HPDE6-E6E7 (cell line): Measurements from ENCODE around the gene TST.

ENCODE experiments used
- DNase-seq: peaks from one replicate; pipeline ENCODE4 v3.0.0; 2011; ENCODE audit warnings: missing footprints; ENCODE audit errors: extremely low spot score

TST gene

DNA sequence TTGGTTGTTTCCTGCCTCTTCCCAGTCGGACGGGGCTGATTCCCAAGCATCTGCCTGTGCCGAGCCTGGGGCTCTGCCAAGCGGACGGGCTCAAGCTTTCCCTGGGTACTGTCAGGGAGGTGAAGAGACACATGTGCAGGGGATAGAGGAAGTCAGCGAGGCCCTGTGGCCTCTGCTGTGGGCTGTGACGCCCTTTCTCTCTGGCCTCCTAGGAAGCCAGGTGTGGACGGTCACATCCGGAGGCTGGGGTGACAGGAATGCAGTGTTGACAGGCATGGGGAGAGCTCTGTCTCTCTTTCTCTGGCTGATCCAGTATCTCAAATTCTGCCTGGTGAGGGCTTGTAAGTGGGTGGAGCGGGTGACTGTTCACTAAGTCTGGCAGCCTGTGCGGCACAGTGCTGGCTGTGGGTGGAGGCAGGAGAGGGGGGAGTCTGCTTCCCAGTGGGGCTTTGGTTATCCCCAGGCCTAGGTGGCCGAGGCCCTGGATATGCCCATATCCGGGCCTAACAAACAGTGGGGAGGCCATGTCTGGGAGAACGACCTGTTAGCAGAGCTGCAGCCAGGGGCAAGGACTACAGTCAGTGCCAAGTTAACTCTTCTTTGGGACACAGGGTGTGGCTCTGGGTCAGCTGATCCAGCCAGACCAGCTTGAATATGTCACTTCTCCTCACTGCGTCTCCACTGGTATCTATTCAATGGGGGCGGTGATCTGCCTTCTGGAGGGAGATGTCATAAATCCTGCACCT lies 34.2 kb upstream of the TST start:
- DNase-seq = no peak

DNA sequence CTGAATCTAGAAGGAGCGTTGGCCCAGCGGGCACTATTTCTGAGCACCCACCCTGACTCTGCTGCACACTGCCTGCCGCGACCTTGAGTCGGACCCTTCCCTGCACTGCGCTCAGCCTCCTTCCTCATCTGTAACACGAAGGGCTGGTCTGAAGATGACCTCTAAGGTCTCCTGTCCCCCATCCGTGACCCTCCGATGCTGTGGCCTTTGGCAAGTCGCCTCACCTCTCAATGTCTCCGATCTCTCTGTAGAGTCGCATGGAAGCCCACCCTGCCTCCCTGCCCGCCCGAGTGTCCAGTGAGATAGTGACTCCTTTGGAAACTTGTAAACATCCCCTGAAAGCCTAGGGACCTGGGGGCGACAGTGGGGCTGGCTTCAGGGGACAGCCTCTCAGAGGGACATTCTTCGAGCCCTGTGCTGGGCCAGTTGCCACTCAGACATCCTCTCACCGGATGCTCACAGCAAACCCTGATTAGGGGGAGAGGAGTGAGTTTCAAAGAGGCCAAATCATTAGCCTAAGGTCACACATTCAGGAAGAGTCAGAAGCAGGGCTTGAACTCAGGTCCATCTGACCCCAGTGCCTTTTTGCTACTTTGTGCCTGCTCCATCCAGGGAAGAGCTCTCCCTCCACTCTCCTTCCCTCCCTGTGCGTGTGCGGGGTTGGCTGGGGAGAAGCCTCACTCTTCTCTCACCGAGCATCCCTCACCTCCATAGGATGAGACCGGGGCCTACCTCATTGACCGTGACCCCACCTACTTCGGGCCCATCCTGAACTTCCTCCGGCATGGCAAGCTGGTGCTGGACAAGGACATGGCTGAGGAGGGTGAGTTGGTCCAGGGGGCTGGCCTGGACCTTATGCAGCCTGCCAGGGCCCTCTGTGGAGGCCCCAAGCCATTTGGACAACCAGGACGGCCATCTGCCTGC lies 33.4 kb upstream of the TST start:
- no peak for DNase-seq

DNA sequence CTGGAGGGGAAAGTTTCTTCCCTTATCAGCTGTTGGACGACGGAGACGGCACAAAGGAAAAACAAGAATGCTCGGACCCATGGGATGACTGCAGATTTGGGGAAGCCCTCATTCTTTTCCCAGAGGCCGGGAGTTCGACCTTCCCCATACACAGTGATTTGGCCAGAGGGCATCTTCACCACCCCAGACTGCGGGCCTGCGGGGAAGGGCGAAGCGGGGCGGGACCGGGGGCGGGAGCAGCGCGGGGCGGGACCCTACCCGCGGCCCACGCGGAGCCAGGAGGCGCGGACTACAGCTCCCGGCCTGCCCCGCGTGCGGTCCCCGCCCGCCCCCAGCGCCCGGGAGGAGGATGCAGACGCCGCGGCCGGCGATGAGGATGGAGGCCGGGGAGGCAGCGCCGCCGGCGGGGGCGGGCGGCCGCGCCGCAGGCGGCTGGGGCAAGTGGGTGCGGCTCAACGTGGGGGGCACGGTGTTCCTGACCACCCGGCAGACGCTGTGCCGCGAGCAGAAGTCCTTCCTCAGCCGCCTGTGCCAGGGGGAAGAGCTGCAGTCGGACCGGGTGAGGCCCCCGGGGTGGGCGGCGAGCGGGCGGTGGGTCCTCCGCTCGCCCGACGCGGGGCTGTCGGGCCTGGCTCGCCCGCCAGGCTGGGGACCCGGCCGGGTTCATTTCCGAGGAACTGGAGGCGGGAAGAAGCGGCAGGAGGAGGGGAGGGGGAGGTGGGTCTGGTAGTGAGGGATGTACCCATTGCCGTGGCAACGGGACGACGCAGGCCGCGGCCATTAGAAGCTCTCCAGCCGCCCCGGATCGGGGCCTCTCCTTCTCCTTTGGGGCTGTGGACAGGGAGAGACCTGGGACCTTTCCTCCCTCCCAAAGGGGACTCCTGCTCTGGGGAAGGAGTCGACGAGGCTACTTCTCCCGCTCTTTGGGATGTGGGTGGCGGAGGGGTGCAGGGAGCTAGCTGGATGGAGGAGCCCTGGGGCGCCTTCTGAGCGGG lies 32.4 kb upstream of the TST start, which contains the start of gene KCTD17:
TSS of gene KCTD17 (plus strand) at position 352 of the 995 bp plus-strand sequence. CDS start at position 371, 19 bp downstream.
- peak; percentile 58 for DNase-seq

DNA sequence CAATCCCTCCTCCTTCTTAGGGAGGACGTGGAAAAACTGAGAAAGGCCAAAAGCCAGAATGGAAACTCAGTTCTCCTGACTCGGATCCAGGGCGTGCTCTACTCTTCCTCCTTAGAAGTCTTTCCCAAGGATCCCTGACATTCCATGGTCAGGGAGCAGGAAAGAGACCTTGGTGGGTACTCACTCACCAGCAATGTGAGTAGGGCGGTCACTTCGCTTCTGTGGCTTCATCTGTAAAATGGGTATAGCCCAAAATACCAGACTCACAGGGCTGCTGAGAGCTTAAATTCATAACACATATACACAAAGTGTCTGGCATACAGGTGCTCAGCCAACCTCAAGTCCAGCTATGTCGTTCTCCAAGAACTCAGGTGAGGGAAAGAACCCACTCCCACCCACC lies 31.7 kb upstream of the TST start:
- DNase-seq = no peak

DNA sequence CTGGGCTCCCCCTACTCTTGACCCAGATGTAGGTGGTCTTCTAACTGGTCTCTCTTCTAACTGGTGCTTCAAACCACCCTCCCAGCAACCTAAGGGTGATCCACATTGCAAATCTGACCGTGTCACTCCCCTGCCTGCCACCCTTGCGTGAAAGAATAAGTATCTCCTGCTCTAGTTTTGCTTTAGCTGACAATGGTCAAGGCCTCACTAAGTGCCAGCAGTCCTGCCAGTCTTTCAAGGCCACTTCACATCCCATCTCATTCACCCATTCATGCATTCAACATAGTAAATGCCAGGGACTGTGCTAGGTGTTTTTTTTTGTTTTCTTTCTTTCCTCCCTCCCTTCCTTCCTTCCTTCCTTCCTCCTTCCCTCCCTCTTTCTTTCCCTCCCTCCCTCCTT lies 30.0 kb upstream of the TST start:
- no peak for DNase-seq

DNA sequence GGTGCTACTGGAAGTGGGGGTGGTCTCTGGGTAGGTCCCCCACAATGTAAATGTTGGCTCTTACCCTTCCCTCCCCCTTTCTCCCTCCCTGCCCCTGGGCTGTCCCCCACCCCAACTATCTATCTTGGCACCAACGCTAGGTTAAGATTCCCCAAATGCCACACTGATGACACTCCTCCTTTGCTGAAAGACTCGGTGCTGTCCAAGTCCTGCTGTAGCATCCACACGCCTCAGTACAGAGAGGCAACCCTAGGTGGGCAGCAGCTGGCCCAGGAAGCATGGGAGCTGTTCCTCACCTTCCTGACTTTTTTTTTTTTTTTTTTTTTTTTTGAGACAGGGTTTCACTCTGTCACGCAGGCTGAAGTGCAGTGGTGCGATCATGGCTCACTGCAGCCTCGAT lies 28.9 kb upstream of the TST start:
- DNase-seq = no peak

DNA sequence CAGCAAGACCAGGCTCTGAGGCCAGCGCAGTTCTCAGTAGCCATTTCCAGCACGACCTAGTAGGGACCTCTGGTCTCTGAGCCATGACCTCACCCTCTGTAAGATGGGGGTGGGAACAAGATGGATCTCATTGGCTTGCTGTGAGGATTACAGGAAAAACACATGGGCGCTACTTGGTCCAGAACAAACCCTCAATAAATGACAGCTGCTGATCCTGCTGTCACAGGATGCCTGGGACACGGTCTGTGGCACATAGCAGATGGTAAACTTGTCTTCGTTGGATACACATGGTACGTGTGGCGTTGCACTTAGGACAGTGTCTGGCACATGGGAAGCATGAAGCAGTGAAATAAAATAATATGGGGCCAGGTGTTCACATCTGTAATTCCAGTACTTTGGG lies 27.8 kb upstream of the TST start:
- no peak for DNase-seq

DNA sequence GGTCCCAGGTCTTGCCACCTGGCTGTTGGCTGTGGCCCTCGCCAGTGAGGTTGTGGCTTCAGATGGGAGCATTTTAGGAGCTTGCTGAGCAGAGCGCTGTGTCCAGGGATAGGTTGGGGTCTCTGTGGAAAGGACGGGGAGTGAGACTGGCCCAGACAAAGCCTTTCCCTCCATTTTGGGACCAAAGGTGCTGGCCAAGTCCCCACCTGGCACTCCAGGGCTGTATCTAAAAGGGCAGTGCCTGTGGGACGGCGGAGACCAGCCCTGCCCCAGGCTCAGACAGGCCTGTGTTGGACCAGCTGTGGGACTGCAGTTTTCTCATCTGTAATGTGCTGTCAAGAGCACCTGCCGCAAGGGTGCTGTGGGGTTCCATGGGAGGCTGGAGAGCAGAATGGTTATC lies 27.3 kb upstream of the TST start:
- no peak for DNase-seq

DNA sequence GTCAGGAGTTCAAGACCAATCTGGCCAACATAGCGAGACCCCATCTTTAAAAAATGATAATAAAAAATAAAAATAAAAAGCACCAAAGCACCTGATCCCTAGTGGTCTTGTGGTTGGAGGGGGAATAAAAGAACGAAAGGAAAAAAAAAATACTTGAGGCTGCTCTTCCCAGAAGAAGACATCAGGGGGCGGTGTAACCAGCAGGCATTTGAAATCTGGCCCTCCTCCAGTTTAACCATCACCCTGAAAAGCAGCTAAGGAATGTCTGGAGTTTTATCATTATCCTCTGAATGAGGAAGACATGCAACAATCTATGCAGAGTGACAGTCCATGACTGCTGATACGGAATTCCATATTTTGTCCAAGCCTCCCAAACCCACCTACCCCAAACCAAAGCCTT lies 26.7 kb upstream of the TST start:
- DNase-seq = no peak

DNA sequence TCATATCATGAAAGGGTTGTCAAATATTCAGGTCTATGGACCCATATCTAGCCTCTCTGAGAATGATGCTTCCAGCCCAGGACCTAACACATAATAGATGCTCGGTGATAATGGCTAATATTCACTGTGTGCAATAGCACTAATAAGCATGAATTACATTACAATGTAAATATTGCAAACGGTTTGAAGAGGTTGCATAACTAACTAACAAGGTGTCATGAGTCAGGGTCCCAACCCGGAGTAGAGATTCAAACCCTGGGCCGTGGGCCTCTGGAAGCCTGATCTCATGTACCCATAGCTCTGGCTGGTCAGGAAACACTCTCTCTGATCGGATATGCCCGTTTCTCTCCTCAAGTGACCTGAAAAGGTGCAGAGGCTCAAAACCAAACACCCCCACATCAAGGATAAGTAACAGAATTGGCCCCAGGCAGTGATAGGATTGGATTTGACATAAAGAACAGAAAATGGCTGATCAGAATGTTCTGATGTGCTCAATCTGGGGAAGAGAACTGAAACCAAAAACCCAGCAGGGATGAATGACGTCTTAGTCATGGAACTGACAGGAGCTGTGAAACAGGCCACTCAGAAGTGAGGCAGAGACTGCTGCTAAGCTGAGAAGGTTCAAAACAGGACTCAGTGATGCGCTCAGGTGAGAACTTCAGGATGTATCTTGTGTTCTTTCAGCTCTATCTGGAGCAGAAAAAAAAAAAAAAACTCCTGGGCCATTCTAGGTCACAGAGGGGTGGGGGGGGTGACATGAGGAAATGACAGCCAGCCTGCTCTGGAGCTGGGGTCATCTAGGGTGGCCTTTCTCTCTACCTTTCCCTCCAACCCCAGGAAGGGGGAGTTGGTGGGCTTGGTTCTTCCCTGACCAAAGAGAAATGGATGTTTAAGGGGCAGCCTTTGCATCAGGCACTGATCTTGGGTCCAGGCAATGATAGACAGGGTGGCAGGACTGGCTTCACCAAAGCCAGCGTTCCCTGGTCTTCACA lies 25.7 kb upstream of the TST start:
- peak; percentile 60 for DNase-seq

DNA sequence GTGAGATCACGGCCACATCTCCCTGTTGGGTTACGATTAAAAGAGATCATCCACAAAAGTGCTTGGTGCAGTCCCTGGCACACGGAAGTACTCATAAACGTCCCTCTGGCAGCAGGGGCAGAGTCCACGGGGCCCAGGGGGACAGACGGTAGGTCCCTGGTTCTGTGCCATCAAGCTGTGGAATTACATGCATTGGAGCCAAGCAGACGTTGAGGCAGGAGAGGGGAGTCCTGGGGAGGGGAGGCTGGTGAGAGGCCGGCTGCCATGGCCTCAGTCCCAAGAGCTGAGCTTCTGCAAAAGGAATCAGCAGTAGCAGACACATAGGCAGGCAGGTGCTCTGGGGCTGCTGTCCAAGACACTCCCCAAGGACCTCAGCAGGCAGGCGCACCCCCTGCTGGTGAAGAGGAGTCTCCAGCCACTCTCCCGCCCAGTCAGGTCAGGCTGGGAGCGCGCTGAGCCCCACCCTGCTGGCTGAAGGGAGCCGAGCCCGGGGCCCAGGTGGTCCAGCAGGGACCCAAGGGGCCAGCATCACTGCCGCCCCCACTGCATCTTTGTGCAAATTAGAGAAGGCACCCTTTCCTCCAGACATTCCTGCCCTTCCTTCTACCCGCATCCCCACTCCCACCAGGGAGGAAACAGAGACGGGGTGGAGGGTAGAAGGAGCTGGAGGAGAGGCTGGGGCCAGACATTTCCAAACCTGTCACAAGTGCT lies 24.7 kb upstream of the TST start:
- DNase-seq = peak; percentile 82

DNA sequence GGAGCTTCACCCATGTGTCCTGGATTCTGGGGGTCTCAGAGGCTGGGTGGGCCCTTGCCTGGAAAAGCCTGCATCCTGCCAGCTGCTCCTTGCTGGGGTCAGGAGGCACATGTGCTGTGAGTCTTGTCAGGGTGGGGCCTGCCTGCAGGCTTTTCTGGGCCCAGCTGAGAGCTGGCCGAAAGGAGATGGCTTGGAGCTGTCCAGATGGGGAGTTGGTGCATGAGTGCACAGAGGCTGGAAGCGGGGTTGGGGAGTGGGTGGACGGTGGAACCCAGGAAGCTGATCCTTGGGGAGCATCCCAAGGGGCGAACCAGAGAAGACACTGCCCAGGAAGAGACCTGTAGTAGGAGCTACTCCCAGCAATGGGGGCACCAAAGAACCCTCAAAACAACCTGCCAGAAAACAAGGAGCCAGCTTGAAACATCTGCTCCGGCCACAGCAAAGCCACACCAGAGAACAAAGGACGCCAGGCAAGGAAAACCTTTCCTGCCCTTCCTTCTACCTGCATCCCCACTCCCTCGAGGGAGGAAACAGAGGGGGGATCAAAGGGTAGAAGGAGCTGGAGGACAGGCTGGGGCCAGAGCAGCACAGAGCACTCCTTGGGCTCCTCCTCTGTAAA lies 24.1 kb upstream of the TST start:
- DNase-seq = no peak

DNA sequence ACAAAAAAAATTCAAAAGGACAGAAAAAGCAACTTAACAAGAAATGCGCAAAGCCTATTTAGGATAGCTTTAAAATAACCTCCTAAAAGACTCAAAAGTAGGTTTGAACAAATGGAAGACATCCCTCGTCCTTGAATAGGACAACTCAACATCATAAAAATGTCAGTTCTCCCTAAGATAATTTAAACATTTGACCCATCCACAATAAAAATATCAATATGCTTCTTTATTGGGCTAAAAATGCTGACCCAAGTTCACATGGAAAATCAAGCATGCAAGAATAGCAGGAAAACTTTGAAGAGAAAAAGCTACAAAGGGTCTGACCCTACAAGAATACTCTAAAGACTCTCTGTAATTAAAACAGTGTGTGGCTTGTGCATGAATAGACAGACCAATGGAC lies 20.2 kb upstream of the TST start:
- DNase-seq = no peak

DNA sequence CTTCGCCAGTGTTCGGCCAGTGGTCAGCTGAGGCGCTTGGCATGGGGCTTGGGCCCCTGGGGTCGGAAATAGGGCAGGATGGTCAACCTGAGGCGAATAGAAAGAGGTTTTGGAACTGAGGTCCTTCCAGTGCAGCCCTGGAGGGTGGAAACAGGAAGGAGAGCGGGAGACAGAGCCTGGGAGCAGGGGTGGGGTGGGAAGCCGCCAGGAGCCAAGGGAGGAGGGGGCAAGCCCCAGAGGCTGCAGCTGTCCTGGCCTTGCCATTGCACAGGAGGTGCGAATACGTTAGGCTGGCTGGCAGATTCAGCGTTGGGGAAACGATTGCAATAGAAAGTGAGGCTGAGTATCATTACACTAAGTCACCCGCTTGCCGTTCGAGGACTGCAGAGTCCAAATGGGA lies 18.4 kb upstream of the TST start:
- no peak for DNase-seq

DNA sequence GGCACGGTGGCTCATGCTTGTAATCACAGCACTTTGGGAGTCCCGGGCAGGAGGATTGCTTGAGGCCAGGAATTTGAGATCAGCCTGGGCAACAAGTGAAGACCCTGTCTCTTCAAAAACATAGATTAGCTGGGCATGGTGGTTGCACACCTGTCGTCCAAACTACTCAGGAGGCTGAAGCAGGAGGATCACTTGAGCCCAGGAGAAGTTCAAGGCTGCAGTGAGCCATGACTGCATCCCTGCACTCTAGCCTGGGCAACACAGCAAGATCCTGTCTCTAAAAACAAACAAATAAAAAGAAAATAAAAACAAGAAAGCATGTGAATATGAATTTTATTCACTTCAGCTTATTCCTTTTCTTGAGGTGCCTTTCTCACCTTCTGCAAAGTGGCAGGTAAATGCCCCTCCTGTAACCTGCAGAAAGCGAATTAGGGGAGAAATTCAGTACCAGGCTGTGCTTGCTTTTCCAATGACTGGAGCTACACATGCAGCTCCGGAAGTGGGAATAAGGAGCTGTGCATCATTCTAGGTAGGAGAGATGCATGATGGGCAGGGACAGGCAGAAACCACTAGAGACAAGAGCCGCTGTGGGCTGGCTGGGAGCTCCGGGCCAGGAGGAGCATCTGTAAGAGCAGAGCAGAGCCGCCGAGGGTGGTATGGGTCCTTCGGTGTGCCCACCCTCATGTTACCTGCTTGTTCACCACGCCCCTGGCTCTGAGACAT lies 17.6 kb upstream of the TST start:
- DNase-seq = no peak

DNA sequence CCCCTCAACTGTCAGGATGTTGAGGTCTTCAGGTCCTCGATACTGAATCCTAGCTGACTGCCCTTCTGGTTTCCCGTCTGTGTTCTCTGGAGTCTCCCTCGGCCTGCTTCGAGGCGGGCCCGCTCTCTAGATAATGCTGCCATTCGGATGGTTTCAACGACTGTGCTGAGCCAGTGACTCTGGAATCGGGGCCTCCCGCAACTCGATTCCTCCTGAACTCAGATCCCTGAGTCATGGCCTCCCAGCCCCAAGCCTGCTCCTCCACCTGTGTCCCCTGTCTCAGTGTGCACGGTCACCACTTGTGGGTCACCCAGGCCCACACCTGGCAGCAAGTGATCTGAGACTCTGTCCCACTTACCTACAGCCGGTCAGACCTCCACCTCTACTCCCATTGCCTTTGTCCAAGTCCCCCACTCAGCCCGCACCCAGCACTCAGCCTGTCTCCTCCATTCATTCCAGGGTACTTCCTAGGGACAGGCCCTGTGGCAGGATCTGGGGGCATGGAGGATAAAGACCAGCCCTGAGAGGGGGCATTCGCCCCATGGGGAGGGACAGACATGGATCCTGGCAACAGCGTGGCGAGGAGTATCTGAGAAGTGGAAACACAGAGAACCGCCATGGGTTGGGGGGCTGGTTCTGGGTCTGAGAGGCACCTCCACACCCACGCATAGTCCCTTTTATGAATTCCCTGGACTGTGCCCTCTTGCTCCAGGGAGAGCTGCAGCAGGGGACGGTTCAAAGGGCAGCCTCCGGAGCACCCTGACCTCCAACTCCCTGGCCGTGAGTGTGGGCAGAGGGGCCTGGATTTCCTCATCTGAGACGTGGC lies 14.6 kb upstream of the TST start:
- no peak for DNase-seq

DNA sequence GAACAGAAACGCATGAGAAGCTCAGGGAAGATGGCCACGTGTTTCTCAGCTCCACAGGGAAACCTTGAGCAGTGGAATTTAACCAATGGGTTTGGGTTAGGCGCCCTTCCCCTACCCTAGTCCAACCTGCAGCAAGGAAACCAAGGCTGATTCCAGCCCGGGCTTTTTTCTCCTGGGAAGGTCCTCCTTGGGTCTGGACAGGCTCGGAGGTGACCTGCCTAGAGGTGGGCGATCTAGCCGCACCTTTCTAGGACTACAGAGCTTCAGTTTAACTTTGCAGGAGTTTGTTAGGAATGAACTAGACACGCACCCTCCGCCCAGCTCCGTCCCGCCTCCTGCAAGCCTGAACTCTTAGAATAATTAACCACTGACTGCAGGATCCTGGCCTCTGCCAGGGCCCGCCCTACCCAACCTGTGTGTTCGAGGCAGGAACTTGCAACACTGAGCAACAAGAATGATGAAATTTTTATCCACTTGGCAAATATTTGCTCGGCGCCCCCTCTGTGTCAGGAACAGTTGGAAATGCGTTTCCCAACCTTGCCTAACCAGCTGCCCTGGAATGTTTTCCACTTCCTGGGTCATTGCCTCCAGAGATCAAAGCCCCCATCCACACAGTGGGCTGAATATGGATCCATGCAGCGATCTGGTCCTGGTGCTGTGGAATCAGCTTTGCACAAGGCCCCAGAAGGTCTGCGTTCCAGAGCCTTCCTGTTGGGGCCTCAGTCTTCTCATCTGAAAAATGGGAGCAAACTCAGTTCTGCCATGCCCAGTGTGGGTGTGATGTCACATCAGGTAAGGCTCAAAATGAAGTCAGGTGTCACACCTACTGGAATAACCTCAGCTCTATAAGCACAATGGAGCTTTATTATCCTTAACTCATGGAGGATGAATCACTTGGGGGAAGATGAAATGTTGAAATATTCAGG lies 13.6 kb upstream of the TST start:
- peak; percentile 69 for DNase-seq
